ENCODE measurements around the gene TMEM219. TPM values are rescaled to one million over a fixed set of nuclear protein-coding genes. Genes with fewer than 3 reads are reported as not detected.

TMEM219 gene
- total RNA-seq, 1 experiment from 2014 or later, result 57.7 TPM

GRCh38 chr16:29925105-29925756, 36.6 kb upstream of the TMEM219 start:
- Mint-ChIP-seq H3K27me3 (ENCODE audit: insufficient read depth, unreplicated experiment) (no peaks in the 10 kb centered on the region), H3K4me1 (ENCODE audit: low read depth, unreplicated experiment) (peaks cover 23% of the 10 kb centered on the region), H3K27ac (ENCODE audit: unreplicated experiment) (peak overlapping the region; percentile 89), H3K4me3 (ENCODE audit: unreplicated experiment) (peak overlapping the region; percentile 94), H3K9me3 (ENCODE audit: unreplicated experiment) (no peaks in the 10 kb centered on the region), H3K36me3 (ENCODE audit: insufficient read depth, unreplicated experiment) (peaks cover 25% of the 10 kb centered on the region)
- H3K9me3 ChIP-seq, result no peaks in the 10 kb centered on the region
- DNase-seq, result no peak
- ChIA-PET POLR2A (interaction anchor here (0.5 to 2.3 kb wide), 8 partner anchors 19 to 756 kb away, joined by 3 to 18 read pairs (median 9); partner anchors contain the start of genes ASPHD1, HIRIP3, TAOK2 and TMEM219), CTCF (interaction anchor here (0.6 to 2.1 kb wide), 5 partner anchors 8 to 165 kb away, joined by 3 to 13 read pairs (median 8); partner anchors contain the start of genes TAOK2 and TMEM219)
- no TSS peak for BruUV-seq (replicated peaks)
- H3K4me3 ChIP-seq (ENCODE audit: low read depth, low read length), result peak overlapping the region; percentile 97
- peaks cover 4% of the 10 kb centered on the region; the same call in 1 of the 2 replicates for H3K36me3 ChIP-seq (ENCODE audit: control insufficient read depth, insufficient read depth, low read length)
- intact Hi-C loops (cut with micrococcal nuclease; ENCODE audit: unreplicated experiment), result no loop called here
- no peak for TF ChIP-seq CTCF (IDR thresholded peaks at IDR 0.05; ENCODE audit: insufficient read depth in 1 of 2, low read depth in 1 of 2, low read length in 1 of 2, severe bottlenecking in 1 of 2, unreplicated experiment in 1 of 2)
- H3K27me3 ChIP-seq (replicated peaks; ENCODE audit: control insufficient read depth, insufficient read depth, low read length), result no peaks in the 10 kb centered on the region
- peaks cover 15% of the 10 kb centered on the region for H3K4me1 ChIP-seq

- Mint-ChIP-seq H3K9me3 (ENCODE audit: unreplicated experiment) (no peaks in the 10 kb centered on the region), H3K36me3 (ENCODE audit: insufficient read depth, unreplicated experiment) (peaks cover 21% of the 10 kb centered on the region), H3K27me3 (ENCODE audit: insufficient read depth, unreplicated experiment) (no peaks in the 10 kb centered on the region), H3K4me3 (ENCODE audit: unreplicated experiment) (peak within 1 kb of the TSS; percentile 94), H3K4me1 (ENCODE audit: low read depth, unreplicated experiment) (peaks cover 23% of the 10 kb centered on the region), H3K27ac (ENCODE audit: unreplicated experiment) (peak within 1 kb of the TSS; percentile 89)
- Histone ChIP-seq H3K36me3 (ENCODE audit: control insufficient read depth, insufficient read depth, low read length) (peaks cover 4% of the 10 kb centered on the region; the same call in 1 of the 2 replicates), H3K4me3 (ENCODE audit: low read depth, low read length) (peak within 1 kb of the TSS; percentile 97), H3K4me1 (peaks cover 15% of the 10 kb centered on the region), H3K27me3 (replicated peaks; ENCODE audit: control insufficient read depth, insufficient read depth, low read length) (no peaks in the 10 kb centered on the region), H3K9me3 (no peaks in the 10 kb centered on the region)
- TF ChIP-seq CTCF (IDR thresholded peaks at IDR 0.05; ENCODE audit: insufficient read depth in 1 of 2, low read depth in 1 of 2, low read length in 1 of 2, severe bottlenecking in 1 of 2, unreplicated experiment in 1 of 2), result no peak
- intact Hi-C loops (cut with micrococcal nuclease; ENCODE audit: unreplicated experiment), result loop anchor here (1.0 to 2.0 kb wide), 3 partner anchors 37 to 63 kb away; partner anchors contain the start of genes CDIPT, TAOK2 and TMEM219
- ChIA-PET POLR2A (interaction anchor here (0.5 to 2.3 kb wide), 10 partner anchors 8 to 755 kb away, joined by 3 to 18 read pairs (median 7); partner anchors contain the start of genes ASPHD1, HIRIP3, TAOK2 and TMEM219), CTCF (interaction anchor here (0.6 to 2.1 kb wide), 9 partner anchors 9 to 165 kb away, joined by 3 to 13 read pairs (median 7); partner anchors contain the start of genes SEZ6L2, TAOK2 and TMEM219)
- peak; percentile 82 to 93 for DNase-seq
- BruUV-seq (replicated peaks), result no TSS peak
These were observed 35.8 kb upstream of the TMEM219 start, which contains the start of gene KCTD13 for GRCh38 chr16:29925781-29926710. KCTD13 (minus strand) TSS chr16:29926226; CDS start chr16:29926033, 193 bp downstream.
